Measurements from ENCODE around the gene ECHS1.

DNA sequence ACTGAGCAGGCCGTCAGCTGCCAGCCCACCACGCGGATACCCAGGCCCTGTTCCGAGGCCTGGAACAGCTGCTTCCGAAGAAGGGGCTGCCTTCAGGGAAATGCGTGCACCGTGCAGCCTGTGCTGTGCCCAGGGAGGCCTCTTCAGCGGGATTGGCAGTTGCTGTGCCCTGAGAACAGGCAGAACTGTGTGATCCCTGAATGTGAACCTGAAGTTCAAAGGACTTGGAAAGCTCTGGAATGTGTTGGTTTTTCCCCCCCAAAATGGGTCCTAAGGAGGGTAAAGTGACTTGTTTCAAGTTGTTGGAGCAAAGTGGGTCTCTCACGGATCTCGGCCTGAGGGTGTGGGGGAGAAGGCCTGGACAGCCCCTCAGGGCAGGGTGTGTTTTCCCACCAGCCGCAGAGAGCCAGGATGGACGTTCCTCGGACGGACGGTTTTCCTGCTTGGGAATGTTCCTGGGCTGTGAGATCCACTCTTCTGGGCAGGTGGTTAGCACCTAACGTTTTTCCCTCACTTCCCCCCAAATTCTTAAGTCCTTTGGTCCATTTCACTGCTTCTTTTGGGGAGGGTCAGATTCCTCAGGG lies 49.2 kb upstream of the ECHS1 start:
- no peak for TF ChIP-seq EZH2 (IDR thresholded peaks at IDR 0.05; ENCODE audit: low read depth, unreplicated experiment)
- TF ChIP-seq, protein P1, sequence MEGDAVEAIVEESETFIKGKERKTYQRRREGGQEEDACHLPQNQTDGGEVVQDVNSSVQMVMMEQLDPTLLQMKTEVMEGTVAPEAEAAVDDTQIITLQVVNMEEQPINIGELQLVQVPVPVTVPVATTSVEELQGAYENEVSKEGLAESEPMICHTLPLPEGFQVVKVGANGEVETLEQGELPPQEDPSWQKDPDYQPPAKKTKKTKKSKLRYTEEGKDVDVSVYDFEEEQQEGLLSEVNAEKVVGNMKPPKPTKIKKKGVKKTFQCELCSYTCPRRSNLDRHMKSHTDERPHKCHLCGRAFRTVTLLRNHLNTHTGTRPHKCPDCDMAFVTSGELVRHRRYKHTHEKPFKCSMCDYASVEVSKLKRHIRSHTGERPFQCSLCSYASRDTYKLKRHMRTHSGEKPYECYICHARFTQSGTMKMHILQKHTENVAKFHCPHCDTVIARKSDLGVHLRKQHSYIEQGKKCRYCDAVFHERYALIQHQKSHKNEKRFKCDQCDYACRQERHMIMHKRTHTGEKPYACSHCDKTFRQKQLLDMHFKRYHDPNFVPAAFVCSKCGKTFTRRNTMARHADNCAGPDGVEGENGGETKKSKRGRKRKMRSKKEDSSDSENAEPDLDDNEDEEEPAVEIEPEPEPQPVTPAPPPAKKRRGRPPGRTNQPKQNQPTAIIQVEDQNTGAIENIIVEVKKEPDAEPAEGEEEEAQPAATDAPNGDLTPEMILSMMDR (conservative IDR thresholded peaks at IDR 0.05; ENCODE audit: low read depth in 2 of 2): no peak

All from GM23338 (cell line).